Neural cell (in vitro differentiated cells): Measurements from ENCODE around the gene KCTD15. TPM values are rescaled to one million over a fixed set of nuclear protein-coding genes. Genes with fewer than 3 reads are reported as not detected.

Experiments
- H2AFZ ChIP-seq: fragments of 200-600, 300-800 bp; sonication (generic), shearing (Covaris generic); 2 replicates; pipeline ENCODE4 v1.6.0; 2014; ENCODE audit warnings: low read depth, mild to moderate bottlenecking, antibody characterized with exemption, low read length, moderate library complexity
- H3F3A ChIP-seq: fragments of 200-600 bp; shearing (Covaris generic); 2 replicates; pipeline ENCODE4 v1.6.1; 2016; ENCODE audit warnings: mild to moderate bottlenecking, moderate library complexity, mixed read lengths, antibody characterized with exemption, low read length; ENCODE audit not compliant: insufficient read depth, poor library complexity, severe bottlenecking
- H3K27ac ChIP-seq: fragments of 200-600, 300-800 bp; sonication (generic), shearing (Covaris generic); 2 replicates; pipeline ENCODE4 v1.5.1; 2014; ENCODE audit warnings: mild to moderate bottlenecking, low read length, moderate library complexity
- H3K27me3 ChIP-seq: fragments of 300-800, 200-600 bp; sonication (generic), shearing (Covaris generic); 2 replicates; pipeline ENCODE4 v1.6.0; 2014; ENCODE audit warnings: mild to moderate bottlenecking, low read depth, low read length, moderate library complexity; ENCODE audit not compliant: insufficient read depth
- H3K36me3 ChIP-seq: fragments of 300-800, 200-600 bp; sonication (generic), shearing (Covaris generic); 2 replicates; pipeline ENCODE4 v1.5.1; 2014; ENCODE audit warnings: mild to moderate bottlenecking, antibody characterized with exemption, low read length, moderate library complexity; ENCODE audit not compliant: insufficient read depth
- H3K4me2 ChIP-seq: fragments of 300-800, 200-600 bp; sonication (generic), shearing (Covaris generic); 2 replicates; pipeline ENCODE4 v1.6.0; 2014; ENCODE audit warnings: mild to moderate bottlenecking, low read length
- H3K4me3 ChIP-seq: fragments of 300-800, 200-600 bp; sonication (generic), shearing (Covaris generic); 2 replicates; pipeline ENCODE4 v1.5.1; 2014; ENCODE audit warnings: mild to moderate bottlenecking, low read length, moderate library complexity
- H3K79me2 ChIP-seq: fragments of 200-600 bp; shearing (Covaris generic); replicated peaks from 2 replicates; pipeline ENCODE4 v1.6.0; 2014; ENCODE audit warnings: mild to moderate bottlenecking, low read length, moderate library complexity; ENCODE audit not compliant: insufficient read depth
- H3K9ac ChIP-seq: fragments of 300-800, 200-600 bp; sonication (generic), shearing (Covaris generic); 2 replicates; pipeline ENCODE4 v1.6.1; 2016; ENCODE audit warnings: mild to moderate bottlenecking, low read length, mixed read lengths
- H3K9me2 ChIP-seq: fragments of 200-600 bp; shearing (Covaris generic); 2 replicates; pipeline ENCODE4 v1.6.1; 2016; ENCODE audit warnings: mild to moderate bottlenecking, low read length, mixed read lengths; ENCODE audit not compliant: insufficient read depth
- H3K9me3 ChIP-seq: fragments of 200-600, 300-800 bp; sonication (generic), shearing (Covaris generic); 2 replicates; pipeline ENCODE4 v1.6.1; 2016; ENCODE audit warnings: mild to moderate bottlenecking, mixed run types, low read length, moderate library complexity, mixed read lengths
- H4K20me1 ChIP-seq: fragments of 200-600 bp; shearing (Covaris generic); 2 replicates; pipeline ENCODE4 v1.6.1; 2016; ENCODE audit warnings: mild to moderate bottlenecking, mixed run types; ENCODE audit not compliant: insufficient read depth
- CTCF ChIP-seq: fragments of 450-650 bp; IDR thresholded peaks from 2 replicates; pipeline ENCODE4 v1.5.1; 2014; ENCODE audit warnings: antibody characterized with exemption, mild to moderate bottlenecking, moderate library complexity; ENCODE audit not compliant: poor library complexity, severe bottlenecking
- EP300 ChIP-seq: fragments of 450-650 bp; conservative IDR thresholded peaks from 2 replicates; pipeline ENCODE4 v1.6.1; 2014; ENCODE audit warnings: antibody characterized with exemption, mild to moderate bottlenecking, moderate library complexity; ENCODE audit not compliant: poor library complexity, severe bottlenecking
- EZH2 ChIP-seq: fragments of 200-600, 300-800 bp; shearing (Covaris generic), sonication (generic); IDR thresholded peaks from 2 replicates; pipeline ENCODE4 v1.6.1; 2014; ENCODE audit warnings: antibody characterized with exemption, low read length, borderline replicate concordance, mild to moderate bottlenecking; ENCODE audit not compliant: insufficient read depth, poor library complexity, severe bottlenecking
- POLR2AphosphoS5 ChIP-seq: IDR thresholded peaks from 2 replicates; pipeline ENCODE4 v1.6.1; 2012
- RAD21 ChIP-seq: fragments of 450-650 bp; conservative IDR thresholded peaks from 2 replicates; pipeline ENCODE4 v1.6.1; 2014; ENCODE audit warnings: antibody characterized with exemption, mild to moderate bottlenecking, moderate library complexity
- SMC3 ChIP-seq: fragments of 450-650 bp; conservative IDR thresholded peaks from 2 replicates; pipeline ENCODE4 v1.6.1; 2014; ENCODE audit warnings: antibody characterized with exemption, mild to moderate bottlenecking, moderate library complexity; ENCODE audit not compliant: poor library complexity
- TAF1 ChIP-seq: IDR thresholded peaks from 2 replicates; pipeline ENCODE4 v1.6.1; 2012; ENCODE audit warnings: low read depth
- polyA plus RNA-seq: library from polyadenylated mRNA; depleted of rRNA; stranded (reverse); fragments of >200 nt; gene quantifications from 2 replicates; pipeline ENCODE4 v1.2.3, GENCODE V29; 2014
- TF ChIP-seq, protein P1 (sequence below): IDR thresholded peaks from 2 replicates; pipeline ENCODE4 v1.6.1; 2012; ENCODE audit warnings: borderline replicate concordance

KCTD15 gene
- polyA plus RNA-seq, 1 donor from 2014 or later, result 67.9 TPM

DNA sequence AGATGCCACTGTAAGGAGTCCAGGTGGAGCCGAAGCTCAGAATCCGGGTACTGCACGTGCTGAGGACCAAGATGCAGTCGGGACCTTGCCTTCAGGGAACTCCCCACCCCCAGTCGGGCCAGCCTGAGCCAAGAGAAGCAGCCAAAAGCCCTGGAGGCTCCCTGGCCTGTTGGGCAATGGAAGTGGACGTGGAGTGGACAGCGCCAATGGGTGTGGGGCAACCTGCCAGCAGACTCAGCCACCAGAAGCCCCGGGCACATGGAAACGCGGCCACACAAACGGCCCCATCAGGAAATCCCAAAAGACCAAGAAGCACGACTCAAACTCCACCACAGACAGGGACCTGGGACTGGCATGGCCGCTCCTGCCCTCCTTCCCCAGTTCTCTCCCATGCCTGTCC lies 30.0 kb upstream of the KCTD15 start:
- Histone ChIP-seq H4K20me1 (no peaks in the 10 kb centered on the region), H3K79me2 (no peaks in the 10 kb centered on the region), H3K9me2 (no peaks in the 10 kb centered on the region), H3K36me3 (no peaks in the 10 kb centered on the region), H3K9ac (no peak overlapping the region), H3F3A (no peaks in the 10 kb centered on the region), H3K27me3 (no peaks in the 10 kb centered on the region), H3K4me3 (no peak overlapping the region), H3K9me3 (no peaks in the 10 kb centered on the region), H2AFZ (no peak overlapping the region), H3K4me2 (no peak overlapping the region), H3K27ac (no peak overlapping the region)
- no peak for TF ChIP-seq RAD21
- no peak for TF ChIP-seq EP300
- no peak for TF ChIP-seq EZH2

DNA sequence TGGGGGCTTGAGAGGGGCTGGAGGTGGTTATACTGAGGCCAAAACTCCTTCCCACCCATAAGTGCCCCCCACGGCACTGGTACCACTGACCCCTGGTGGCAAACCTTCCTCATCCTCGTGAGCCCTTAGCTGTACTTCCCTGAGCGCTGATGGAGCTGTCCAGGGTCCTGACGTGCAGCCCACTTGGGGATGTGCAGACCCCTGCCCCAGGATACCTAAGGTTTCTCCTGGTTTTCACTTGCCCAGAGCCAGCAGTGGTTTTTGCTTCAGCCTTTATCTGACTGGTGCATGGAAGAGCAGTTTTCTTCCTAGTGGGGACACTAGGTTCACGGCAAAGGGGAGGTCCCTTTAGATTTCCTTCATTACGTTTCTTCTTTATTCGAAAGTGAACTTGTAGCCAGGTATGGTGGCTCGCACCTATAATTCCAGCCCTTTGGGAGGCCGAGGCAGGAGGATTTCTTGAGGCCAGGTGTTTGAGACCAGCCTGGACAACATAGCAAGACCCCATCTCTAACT lies 28.7 kb upstream of the KCTD15 start:
- no peaks in the 10 kb centered on the region for H3K79me2 ChIP-seq
- no peak overlapping the region for H3K4me2 ChIP-seq
- no peaks in the 10 kb centered on the region for H4K20me1 ChIP-seq
- H3K27ac ChIP-seq, result no peak overlapping the region
- no peak for TF ChIP-seq EP300
- TF ChIP-seq, protein P1, sequence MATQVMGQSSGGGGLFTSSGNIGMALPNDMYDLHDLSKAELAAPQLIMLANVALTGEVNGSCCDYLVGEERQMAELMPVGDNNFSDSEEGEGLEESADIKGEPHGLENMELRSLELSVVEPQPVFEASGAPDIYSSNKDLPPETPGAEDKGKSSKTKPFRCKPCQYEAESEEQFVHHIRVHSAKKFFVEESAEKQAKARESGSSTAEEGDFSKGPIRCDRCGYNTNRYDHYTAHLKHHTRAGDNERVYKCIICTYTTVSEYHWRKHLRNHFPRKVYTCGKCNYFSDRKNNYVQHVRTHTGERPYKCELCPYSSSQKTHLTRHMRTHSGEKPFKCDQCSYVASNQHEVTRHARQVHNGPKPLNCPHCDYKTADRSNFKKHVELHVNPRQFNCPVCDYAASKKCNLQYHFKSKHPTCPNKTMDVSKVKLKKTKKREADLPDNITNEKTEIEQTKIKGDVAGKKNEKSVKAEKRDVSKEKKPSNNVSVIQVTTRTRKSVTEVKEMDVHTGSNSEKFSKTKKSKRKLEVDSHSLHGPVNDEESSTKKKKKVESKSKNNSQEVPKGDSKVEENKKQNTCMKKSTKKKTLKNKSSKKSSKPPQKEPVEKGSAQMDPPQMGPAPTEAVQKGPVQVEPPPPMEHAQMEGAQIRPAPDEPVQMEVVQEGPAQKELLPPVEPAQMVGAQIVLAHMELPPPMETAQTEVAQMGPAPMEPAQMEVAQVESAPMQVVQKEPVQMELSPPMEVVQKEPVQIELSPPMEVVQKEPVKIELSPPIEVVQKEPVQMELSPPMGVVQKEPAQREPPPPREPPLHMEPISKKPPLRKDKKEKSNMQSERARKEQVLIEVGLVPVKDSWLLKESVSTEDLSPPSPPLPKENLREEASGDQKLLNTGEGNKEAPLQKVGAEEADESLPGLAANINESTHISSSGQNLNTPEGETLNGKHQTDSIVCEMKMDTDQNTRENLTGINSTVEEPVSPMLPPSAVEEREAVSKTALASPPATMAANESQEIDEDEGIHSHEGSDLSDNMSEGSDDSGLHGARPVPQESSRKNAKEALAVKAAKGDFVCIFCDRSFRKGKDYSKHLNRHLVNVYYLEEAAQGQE, result peak; percentile 47
- H3K9ac ChIP-seq, result no peak overlapping the region
- no peak overlapping the region for H3K4me3 ChIP-seq
- H3K9me2 ChIP-seq, result no peaks in the 10 kb centered on the region
- no peaks in the 10 kb centered on the region for H3K9me3 ChIP-seq
- no peak overlapping the region for H2AFZ ChIP-seq
- no peaks in the 10 kb centered on the region for H3F3A ChIP-seq
- H3K27me3 ChIP-seq, result no peaks in the 10 kb centered on the region
- H3K36me3 ChIP-seq, result no peaks in the 10 kb centered on the region

DNA sequence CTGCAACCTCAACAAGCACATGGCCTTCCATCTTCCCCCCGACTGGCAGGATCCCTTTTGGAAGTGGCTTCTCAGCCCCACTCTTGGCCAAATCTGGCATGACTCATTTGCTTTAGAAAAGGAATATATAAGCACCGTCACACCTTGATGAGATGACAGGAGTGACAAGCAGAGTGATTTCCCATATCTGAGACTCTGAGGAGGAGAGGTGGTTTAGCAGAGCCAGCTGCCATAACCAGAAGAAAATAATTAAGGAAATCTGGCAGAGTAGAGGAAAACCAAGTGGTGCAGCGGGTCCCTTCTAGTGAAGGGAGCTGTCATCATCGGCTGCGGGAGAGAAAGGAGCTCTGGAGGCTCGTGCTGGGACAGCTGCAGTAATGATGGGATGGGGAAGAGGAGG lies 27.5 kb upstream of the KCTD15 start:
- no peaks in the 10 kb centered on the region for H3K27me3 ChIP-seq
- no peaks in the 10 kb centered on the region for H3F3A ChIP-seq
- peak overlapping the region; percentile 67 for H3K27ac ChIP-seq
- H3K9me2 ChIP-seq, result no peaks in the 10 kb centered on the region
- no peaks in the 10 kb centered on the region for H4K20me1 ChIP-seq
- H3K9ac ChIP-seq, result peak overlapping the region; percentile 39
- peak; percentile 64 for TF ChIP-seq EP300
- peak; percentile 33 for TF ChIP-seq RAD21
- no peak for TF ChIP-seq TAF1
- no peak for TF ChIP-seq POLR2AphosphoS5
- H3K4me3 ChIP-seq, result peak overlapping the region; percentile 49
- no peaks in the 10 kb centered on the region for H3K79me2 ChIP-seq
- no peaks in the 10 kb centered on the region for H3K36me3 ChIP-seq
- H3K4me2 ChIP-seq, result no peak overlapping the region
- H3K9me3 ChIP-seq, result no peaks in the 10 kb centered on the region
- no peak overlapping the region for H2AFZ ChIP-seq

DNA sequence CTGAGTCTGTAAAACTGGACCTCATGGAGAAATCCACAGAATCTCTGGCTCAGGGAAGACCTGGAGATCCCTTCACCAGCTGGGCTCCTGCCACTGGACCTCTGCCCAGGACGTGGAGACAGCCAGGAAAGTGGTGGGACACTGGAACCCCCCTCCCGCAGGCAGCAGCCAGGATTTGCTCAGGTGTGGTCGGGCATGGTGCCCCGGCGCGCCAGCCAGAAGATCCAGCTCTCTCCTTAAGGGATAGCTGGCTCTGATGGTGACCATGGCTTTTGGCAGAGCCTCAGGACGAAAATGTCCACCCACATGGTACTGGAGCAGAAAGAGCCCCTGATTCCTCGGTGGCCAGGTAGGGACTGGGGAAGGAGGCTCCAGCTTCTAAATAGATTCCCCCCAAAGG lies 26.6 kb upstream of the KCTD15 start:
- no peak for TF ChIP-seq POLR2AphosphoS5
- TF ChIP-seq TAF1, result no peak
- TF ChIP-seq CTCF, result no peak
- no peak for TF ChIP-seq SMC3
- no peak for TF ChIP-seq EP300

More for the DNA sequence above, 26.6 kb upstream of the KCTD15 start:
- H4K20me1 ChIP-seq, result no peaks in the 10 kb centered on the region
- peak overlapping the region; percentile 30 for H3K4me2 ChIP-seq
- no peaks in the 10 kb centered on the region for H3K9me2 ChIP-seq
- H3K9ac ChIP-seq, result peak overlapping the region; percentile 39
- peak overlapping the region; percentile 67 for H3K27ac ChIP-seq
- no peaks in the 10 kb centered on the region for H3K79me2 ChIP-seq
- no peaks in the 10 kb centered on the region for H3K9me3 ChIP-seq
- no peaks in the 10 kb centered on the region for H3F3A ChIP-seq
- H2AFZ ChIP-seq, result no peak overlapping the region
- no peaks in the 10 kb centered on the region for H3K27me3 ChIP-seq
- no peaks in the 10 kb centered on the region for H3K36me3 ChIP-seq
- H3K4me3 ChIP-seq, result peak overlapping the region; percentile 49
